Neural cell (in vitro differentiated cells): Measurements from ENCODE around the gene IL17D. TPM values are rescaled to one million over a fixed set of nuclear protein-coding genes. Genes with fewer than 3 reads are reported as not detected.

Source experiments
- H2AFZ ChIP-seq: fragments of 200-600, 300-800 bp; sonication (generic), shearing (Covaris generic); 2 replicates; pipeline ENCODE4 v1.6.0; 2014; ENCODE audit warnings: low read depth, mild to moderate bottlenecking, antibody characterized with exemption, low read length, moderate library complexity
- H3F3A ChIP-seq: fragments of 200-600 bp; shearing (Covaris generic); 2 replicates; pipeline ENCODE4 v1.6.1; 2016; ENCODE audit warnings: mild to moderate bottlenecking, moderate library complexity, mixed read lengths, antibody characterized with exemption, low read length; ENCODE audit not compliant: insufficient read depth, poor library complexity, severe bottlenecking
- H3K27ac ChIP-seq: fragments of 200-600, 300-800 bp; sonication (generic), shearing (Covaris generic); 2 replicates; pipeline ENCODE4 v1.5.1; 2014; ENCODE audit warnings: mild to moderate bottlenecking, low read length, moderate library complexity
- H3K27me3 ChIP-seq: fragments of 300-800, 200-600 bp; sonication (generic), shearing (Covaris generic); 2 replicates; pipeline ENCODE4 v1.6.0; 2014; ENCODE audit warnings: mild to moderate bottlenecking, low read depth, low read length, moderate library complexity; ENCODE audit not compliant: insufficient read depth
- H3K36me3 ChIP-seq: fragments of 300-800, 200-600 bp; sonication (generic), shearing (Covaris generic); 2 replicates; pipeline ENCODE4 v1.5.1; 2014; ENCODE audit warnings: mild to moderate bottlenecking, antibody characterized with exemption, low read length, moderate library complexity; ENCODE audit not compliant: insufficient read depth
- H3K4me2 ChIP-seq: fragments of 300-800, 200-600 bp; sonication (generic), shearing (Covaris generic); 2 replicates; pipeline ENCODE4 v1.6.0; 2014; ENCODE audit warnings: mild to moderate bottlenecking, low read length
- H3K4me3 ChIP-seq: fragments of 300-800, 200-600 bp; sonication (generic), shearing (Covaris generic); 2 replicates; pipeline ENCODE4 v1.5.1; 2014; ENCODE audit warnings: mild to moderate bottlenecking, low read length, moderate library complexity
- H3K79me2 ChIP-seq: fragments of 200-600 bp; shearing (Covaris generic); replicated peaks from 2 replicates; pipeline ENCODE4 v1.6.0; 2014; ENCODE audit warnings: mild to moderate bottlenecking, low read length, moderate library complexity; ENCODE audit not compliant: insufficient read depth
- H3K9ac ChIP-seq: fragments of 300-800, 200-600 bp; sonication (generic), shearing (Covaris generic); 2 replicates; pipeline ENCODE4 v1.6.1; 2016; ENCODE audit warnings: mild to moderate bottlenecking, low read length, mixed read lengths
- H3K9me2 ChIP-seq: fragments of 200-600 bp; shearing (Covaris generic); 2 replicates; pipeline ENCODE4 v1.6.1; 2016; ENCODE audit warnings: mild to moderate bottlenecking, low read length, mixed read lengths; ENCODE audit not compliant: insufficient read depth
- H3K9me3 ChIP-seq: fragments of 200-600, 300-800 bp; sonication (generic), shearing (Covaris generic); 2 replicates; pipeline ENCODE4 v1.6.1; 2016; ENCODE audit warnings: mild to moderate bottlenecking, mixed run types, low read length, moderate library complexity, mixed read lengths
- H4K20me1 ChIP-seq: fragments of 200-600 bp; shearing (Covaris generic); 2 replicates; pipeline ENCODE4 v1.6.1; 2016; ENCODE audit warnings: mild to moderate bottlenecking, mixed run types; ENCODE audit not compliant: insufficient read depth
- EP300 ChIP-seq: fragments of 450-650 bp; conservative IDR thresholded peaks from 2 replicates; pipeline ENCODE4 v1.6.1; 2014; ENCODE audit warnings: antibody characterized with exemption, mild to moderate bottlenecking, moderate library complexity; ENCODE audit not compliant: poor library complexity, severe bottlenecking
- EZH2 ChIP-seq: fragments of 200-600, 300-800 bp; shearing (Covaris generic), sonication (generic); IDR thresholded peaks from 2 replicates; pipeline ENCODE4 v1.6.1; 2014; ENCODE audit warnings: antibody characterized with exemption, low read length, borderline replicate concordance, mild to moderate bottlenecking; ENCODE audit not compliant: insufficient read depth, poor library complexity, severe bottlenecking
- MXI1 ChIP-seq: fragments of 450-650 bp; conservative IDR thresholded peaks from 2 replicates; pipeline ENCODE4 v1.6.1; 2014; ENCODE audit warnings: antibody characterized with exemption, mild to moderate bottlenecking; ENCODE audit not compliant: poor library complexity, severe bottlenecking
- POLR2AphosphoS5 ChIP-seq: IDR thresholded peaks from 2 replicates; pipeline ENCODE4 v1.6.1; 2012
- RAD21 ChIP-seq: fragments of 450-650 bp; conservative IDR thresholded peaks from 2 replicates; pipeline ENCODE4 v1.6.1; 2014; ENCODE audit warnings: antibody characterized with exemption, mild to moderate bottlenecking, moderate library complexity
- REST ChIP-seq: IDR thresholded peaks from 2 replicates; pipeline ENCODE4 v1.6.1; 2012; ENCODE audit warnings: borderline replicate concordance
- SMC3 ChIP-seq: fragments of 450-650 bp; conservative IDR thresholded peaks from 2 replicates; pipeline ENCODE4 v1.6.1; 2014; ENCODE audit warnings: antibody characterized with exemption, mild to moderate bottlenecking, moderate library complexity; ENCODE audit not compliant: poor library complexity
- TAF1 ChIP-seq: IDR thresholded peaks from 2 replicates; pipeline ENCODE4 v1.6.1; 2012; ENCODE audit warnings: low read depth
- polyA plus RNA-seq: library from polyadenylated mRNA; depleted of rRNA; stranded (reverse); fragments of >200 nt; gene quantifications from 2 replicates; pipeline ENCODE4 v1.2.3, GENCODE V29; 2014
- TF ChIP-seq, protein P1 (sequence below): fragments of 450-650 bp; IDR thresholded peaks from 2 replicates; pipeline ENCODE4 v1.5.1; 2014; ENCODE audit warnings: antibody characterized with exemption, mild to moderate bottlenecking, moderate library complexity; ENCODE audit not compliant: poor library complexity, severe bottlenecking

The IL17D gene
- polyA plus RNA-seq, 1 donor from 2014 or later: 14.5 TPM

GRCh38 chr13:20689291-20689690, 14.2 kb upstream of the IL17D start:
- Histone ChIP-seq H3K9ac (no peak overlapping the region), H3K36me3 (peaks cover 4% of the 10 kb centered on the region), H3K4me2 (no peak overlapping the region), H4K20me1 (no peaks in the 10 kb centered on the region), H3K79me2 (no peaks in the 10 kb centered on the region), H3K9me3 (no peaks in the 10 kb centered on the region), H2AFZ (no peak overlapping the region), H3K9me2 (no peaks in the 10 kb centered on the region), H3K27ac (no peak overlapping the region), H3K4me3 (no peak overlapping the region), H3K27me3 (no peaks in the 10 kb centered on the region), H3F3A (no peaks in the 10 kb centered on the region)
- TF ChIP-seq RAD21 (no peak), POLR2AphosphoS5 (no peak), TAF1 (no peak), REST (no peak), SMC3 (no peak), EZH2 (no peak)

DNA sequence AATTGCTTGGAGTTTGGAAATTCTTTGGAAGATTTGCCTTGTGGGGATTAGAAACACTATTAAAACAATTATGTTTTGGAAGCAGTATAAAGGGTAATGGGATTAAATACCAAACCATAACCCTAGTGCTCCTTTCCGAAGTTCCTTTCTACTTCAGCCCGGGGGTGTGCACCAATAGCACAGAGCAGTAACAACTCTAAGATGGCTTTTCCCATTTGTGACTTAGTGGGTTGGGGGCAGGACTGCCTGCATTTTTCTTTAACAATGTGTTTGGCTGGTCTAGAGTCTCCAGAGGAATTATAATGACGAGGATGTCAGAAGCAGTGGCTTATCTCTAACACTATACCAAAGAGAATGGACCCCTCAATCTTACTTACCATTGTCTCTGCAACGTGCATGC, 11.9 kb upstream of the IL17D start:
- TF ChIP-seq, protein P1, sequence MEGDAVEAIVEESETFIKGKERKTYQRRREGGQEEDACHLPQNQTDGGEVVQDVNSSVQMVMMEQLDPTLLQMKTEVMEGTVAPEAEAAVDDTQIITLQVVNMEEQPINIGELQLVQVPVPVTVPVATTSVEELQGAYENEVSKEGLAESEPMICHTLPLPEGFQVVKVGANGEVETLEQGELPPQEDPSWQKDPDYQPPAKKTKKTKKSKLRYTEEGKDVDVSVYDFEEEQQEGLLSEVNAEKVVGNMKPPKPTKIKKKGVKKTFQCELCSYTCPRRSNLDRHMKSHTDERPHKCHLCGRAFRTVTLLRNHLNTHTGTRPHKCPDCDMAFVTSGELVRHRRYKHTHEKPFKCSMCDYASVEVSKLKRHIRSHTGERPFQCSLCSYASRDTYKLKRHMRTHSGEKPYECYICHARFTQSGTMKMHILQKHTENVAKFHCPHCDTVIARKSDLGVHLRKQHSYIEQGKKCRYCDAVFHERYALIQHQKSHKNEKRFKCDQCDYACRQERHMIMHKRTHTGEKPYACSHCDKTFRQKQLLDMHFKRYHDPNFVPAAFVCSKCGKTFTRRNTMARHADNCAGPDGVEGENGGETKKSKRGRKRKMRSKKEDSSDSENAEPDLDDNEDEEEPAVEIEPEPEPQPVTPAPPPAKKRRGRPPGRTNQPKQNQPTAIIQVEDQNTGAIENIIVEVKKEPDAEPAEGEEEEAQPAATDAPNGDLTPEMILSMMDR: no peak
- TF ChIP-seq EZH2 (no peak), EP300 (no peak), MXI1 (no peak), RAD21 (no peak), TAF1 (no peak), REST (no peak), POLR2AphosphoS5 (no peak), SMC3 (no peak)
- Histone ChIP-seq H3K36me3 (peaks cover 4% of the 10 kb centered on the region), H4K20me1 (no peaks in the 10 kb centered on the region), H3K79me2 (no peaks in the 10 kb centered on the region), H3F3A (no peaks in the 10 kb centered on the region), H3K9me3 (no peaks in the 10 kb centered on the region), H3K27ac (no peak overlapping the region), H3K27me3 (no peaks in the 10 kb centered on the region), H2AFZ (no peak overlapping the region), H3K9me2 (no peaks in the 10 kb centered on the region), H3K4me3 (no peak overlapping the region), H3K4me2 (no peak overlapping the region), H3K9ac (no peak overlapping the region)
